ELF-1 (cell line): ENCODE results near the gene XIRP1.
A peak's percentile ranks its signal among the peaks of the same experiment; 100 is the strongest.

ENCODE experiments used
- DNase-seq: peaks from one replicate; pipeline ENCODE4 v3.0.0-alpha.2; 2016; ENCODE audit warnings: low read depth, low spot score

XIRP1 gene

DNA sequence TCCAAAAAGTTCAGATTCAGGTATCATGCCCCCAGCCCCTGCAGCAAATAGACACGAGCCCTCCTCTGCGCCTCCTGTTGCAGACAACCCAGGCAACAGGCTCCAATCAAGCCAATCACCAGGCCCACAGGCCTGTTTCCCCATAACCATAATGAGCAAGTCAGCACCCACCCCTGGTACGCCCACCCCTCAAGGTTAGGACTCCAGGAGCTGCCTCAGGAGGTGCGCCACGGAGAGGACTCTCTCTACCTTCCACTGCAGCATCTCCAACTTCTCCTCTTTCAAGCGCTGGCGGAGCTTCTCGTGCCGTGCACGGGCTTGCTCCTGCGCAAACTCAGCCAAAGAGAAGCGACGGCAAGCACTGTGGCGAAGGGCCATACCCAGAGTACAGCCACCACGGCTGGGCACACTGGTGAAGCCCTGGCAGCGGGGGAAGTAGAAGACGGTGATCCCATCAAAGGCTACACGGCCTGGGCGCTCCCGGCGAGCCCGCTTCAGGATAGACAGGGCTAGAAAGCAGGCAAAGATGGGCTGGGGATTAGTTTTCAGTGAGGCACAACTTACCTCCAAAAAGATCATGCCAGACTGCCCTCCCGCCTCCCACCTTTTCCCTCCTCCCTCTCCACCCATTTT lies 47.5 kb downstream of the XIRP1 start:
- DNase-seq = no peak

DNA sequence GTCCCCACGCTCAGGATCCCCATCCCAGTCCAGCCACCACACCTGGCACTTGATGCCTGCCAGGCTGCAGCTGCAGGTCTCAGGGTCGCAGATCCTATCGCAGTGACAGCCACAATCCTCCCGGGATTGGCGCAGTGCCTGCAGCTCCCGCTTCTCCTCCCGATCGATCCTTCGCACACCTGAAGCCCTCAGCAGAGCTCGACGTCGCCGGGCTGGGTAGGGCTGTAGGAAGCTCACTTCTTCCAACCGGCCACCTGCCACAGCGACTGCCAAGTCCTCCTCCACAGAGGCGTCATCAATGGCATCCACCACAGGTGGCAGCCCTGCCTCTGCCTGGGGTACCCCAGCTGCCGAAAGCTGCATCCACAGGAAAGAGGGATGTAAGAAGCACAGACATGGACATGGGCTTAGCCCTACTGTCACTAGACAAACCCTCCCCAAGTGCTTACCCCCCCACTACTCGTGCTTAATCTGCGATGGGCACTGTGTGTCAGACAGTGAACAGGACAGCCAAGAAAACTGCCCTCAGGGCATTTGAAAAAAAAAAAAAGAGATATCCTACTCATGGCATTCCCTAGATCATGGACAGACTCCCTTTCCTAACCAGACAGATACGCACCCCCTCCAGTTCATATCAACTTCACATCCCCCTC lies 48.2 kb downstream of the XIRP1 start:
- no peak for DNase-seq

DNA sequence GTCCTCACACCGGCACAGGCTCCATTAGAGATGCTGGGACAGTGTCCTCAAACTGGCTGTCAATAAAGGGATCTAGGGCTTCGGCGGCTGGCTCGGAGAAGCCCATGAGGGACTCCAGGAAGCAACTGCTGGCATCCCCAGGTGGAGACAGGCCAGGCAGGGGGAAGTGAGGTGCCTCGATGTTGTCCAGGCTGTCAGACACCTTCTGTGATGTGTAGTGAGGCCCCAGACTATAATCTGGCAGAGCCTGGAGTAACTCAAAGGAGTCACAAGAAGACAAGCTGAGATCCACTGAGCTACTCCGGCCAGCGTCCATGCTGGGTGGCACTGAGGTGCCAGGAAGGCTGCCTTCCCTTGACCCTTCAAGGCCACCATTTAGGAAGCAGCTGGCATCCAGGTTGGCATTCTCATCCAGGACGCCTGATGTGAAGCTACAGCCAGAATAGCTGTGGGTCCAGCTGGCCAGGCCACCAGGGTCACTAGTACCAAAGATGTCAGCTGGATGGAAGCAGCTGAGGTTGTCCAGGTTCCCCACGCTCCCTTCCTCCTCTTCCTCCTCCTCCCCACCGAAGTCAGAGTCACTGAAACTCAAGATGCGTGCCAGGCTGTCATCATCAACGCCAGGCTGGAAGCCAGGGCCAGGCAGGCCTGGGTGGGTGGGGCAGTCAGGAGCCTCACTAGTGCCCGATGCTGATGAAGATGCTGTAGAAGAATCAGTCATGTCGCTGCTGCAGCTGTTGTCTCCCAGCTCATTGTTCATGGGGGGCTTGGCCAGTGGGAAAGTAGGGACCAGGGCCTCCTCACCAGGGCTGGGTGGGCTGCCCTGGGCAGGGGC lies 49.1 kb downstream of the XIRP1 start:
- no peak for DNase-seq

- no peak for DNase-seq
Observed at GRCh38 chr3:39142067-39142466, 50.3 kb downstream of the XIRP1 start.

GRCh38 chr3:39141171-39141995 lies 51.0 kb downstream of the XIRP1 start:
- peak; percentile 64 for DNase-seq

DNA sequence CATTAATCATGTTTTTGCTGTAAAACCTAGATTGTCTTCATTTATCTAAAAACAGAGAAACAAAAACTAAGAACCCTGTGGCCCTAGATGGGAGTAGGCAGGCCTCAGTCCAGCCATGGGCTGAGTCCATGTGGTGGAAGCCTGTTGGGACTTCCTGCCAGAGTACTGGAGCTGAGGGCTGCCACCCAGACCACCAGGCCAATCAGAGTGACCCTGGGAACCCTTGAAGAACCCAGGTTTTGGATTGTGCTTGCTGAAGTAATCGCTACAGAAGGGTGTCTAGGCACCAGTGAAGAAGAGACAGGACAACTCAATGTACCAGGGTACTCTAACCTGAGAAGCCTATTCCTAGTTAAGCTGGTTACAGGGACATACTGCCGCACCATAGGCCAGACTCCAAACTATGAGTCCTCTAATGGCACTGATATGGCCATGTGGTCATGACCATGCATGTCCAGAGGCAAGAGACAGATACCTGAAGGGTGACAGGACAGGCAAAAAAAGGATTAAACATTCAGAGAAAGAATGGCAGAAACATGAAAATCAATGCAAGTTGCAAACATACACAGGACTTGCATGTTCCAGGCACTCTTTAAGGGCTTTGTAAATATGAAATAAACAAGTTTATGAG lies 51.9 kb downstream of the XIRP1 start:
- no peak for DNase-seq

DNA sequence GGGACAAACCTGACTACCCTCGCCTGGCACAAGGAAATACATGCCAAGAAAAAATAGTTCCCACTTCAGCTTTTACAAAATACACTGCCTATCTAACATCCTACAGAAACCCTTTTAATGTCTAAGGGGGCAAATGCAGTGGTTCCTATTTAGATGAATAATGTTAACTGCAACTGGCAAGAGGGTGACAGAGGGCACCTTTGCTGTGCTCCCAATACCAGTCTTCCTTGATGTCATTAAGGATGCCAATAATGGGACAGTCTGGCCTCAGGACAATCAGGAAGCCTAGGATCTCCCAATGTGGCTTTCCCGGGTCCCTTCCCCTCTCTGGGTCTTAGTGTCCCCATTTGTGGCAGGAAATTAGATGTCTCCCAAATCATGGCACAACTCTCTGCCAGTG lies 53.0 kb downstream of the XIRP1 start:
- no peak for DNase-seq

GRCh38 chr3:39138804-39139415 lies 53.5 kb downstream of the XIRP1 start:
- DNase-seq = no peak

DNA sequence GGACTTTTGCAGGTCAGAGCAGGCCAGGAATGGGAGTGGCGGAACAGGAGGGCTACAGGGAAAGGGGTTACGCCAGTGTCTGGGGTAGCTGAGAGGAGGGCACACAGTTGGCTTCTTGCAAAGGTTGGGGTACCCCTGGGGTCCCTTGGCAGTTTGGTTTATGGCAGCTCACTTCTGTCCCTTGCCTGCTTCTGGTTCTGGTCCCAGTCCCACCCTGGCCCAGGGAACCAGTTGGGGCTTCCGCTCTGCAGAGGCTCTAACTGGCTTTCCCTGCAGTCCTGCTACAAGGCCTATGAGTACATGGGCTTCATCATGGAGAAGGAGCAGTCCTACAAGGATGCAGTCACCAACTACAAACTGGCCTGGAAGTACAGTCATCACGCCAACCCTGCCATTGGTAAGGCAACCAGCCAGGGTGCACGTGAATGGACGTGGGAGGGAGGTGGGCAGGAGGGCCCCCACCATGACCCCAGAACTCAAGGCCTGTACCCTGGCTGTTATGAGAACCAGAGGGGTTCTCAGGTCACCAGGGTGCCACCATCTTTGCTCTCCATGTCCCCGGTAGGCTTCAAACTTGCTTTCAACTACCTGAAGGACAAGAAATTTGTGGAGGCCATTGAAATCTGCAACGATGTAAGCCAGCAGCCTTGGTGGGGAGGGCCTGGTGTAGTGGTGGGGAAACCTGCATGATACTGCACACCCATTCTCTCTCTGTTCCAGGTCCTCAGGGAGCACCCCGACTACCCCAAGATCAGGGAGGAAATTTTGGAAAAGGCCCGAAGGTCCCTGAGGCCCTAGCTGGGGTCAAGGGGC lies 54.2 kb downstream of the XIRP1 start:
- DNase-seq = no peak

GRCh38 chr3:39137435-39137936 lies 54.9 kb downstream of the XIRP1 start:
- DNase-seq = no peak

DNA sequence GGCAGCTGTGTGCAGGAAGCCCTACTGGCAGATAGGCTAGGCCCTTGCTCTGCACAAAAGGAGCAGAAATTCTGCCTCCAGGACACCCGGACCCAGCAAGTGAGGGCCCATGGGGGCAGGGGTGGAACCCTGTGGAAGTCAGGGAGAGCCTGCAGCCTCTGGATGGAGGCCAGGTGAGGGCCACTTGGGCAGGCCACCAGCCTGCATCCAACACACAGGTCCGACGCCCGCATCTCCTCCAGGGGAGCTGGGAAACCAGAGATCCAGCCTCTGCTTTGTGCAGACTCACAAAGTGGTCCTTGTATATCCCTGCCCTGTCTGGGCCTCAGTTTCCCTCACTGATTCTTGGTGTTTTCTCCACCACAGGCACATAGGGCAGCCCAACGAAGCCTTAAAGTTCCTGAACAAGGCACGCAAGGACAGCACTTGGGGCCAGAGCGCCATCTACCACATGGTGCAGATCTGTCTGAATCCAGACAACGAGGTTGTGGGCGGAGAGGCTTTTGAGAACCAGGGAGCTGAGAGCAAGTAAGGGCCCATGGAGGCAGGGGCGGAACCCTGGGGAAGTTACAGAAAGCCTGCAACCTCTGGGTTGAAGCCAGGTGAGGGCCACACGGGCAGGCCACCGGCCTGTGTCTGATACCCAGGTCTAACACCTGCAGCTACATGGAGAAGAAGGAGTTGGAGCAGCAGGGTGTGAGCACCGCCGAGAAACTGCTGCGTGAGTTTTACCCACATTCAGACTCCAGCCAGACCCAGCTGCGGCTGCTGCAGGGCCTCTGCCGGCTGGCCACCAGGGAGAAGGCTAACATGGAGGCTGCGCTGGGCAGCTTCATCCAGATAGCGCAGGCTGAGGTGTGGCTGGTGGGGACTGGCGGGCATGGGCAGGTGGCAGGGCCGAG lies 55.6 kb downstream of the XIRP1 start:
- DNase-seq = no peak

DNA sequence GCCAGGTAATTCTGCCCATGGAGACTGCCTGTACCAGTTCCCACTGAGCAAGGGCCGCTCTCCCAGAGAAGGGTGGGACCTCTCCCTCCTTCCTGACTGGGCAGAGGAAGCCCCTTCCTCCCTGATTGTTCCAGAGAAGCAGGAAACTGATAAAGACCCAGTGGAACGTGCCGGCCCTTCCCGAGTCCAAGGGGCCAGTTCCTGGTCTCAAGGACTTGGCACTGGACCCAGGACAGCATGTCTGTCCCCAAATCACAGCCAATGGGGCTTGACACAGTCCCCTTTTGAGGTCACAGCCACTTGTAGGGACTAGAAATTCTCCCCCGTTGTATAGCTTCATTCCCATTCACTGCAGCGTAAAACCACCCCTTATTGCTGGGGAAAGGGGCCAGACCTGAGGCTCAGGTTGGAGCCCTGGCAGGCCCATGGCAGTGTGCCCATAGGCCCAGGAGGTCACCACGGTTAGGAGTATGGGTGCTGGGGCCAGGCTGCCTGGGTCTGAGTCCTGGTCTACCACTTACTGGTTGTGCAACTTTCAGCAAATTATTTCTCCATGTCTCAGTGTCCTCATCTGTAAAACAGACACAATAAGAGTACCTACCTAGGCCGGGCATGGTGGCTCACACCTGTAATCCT lies 57.1 kb downstream of the XIRP1 start:
- no peak for DNase-seq

GRCh38 chr3:39134305-39134704 lies 58.1 kb downstream of the XIRP1 start:
- no peak for DNase-seq

- DNase-seq = no peak
Observed at GRCh38 chr3:39133822-39134221, 58.6 kb downstream of the XIRP1 start.
